Purkinje cell (primary cell): ENCODE results near the gene ZNF311. TPM values are rescaled to one million over a fixed set of nuclear protein-coding genes. Genes with fewer than 3 reads are reported as not detected.

Experiments used
- polyA plus RNA-seq: library from polyadenylated mRNA; unstranded; fragments of >200 nt; fragmentation: Nextera tagmentation; gene quantifications from 2 replicates; pipeline ENCODE4 v1.2.1, GENCODE V29; 2014

ZNF311 gene
- 0.77 and 0.90 TPM in 2 replicates for polyA plus RNA-seq

GRCh38 chr6:29005183-29005885, at the start of gene ZNF311:
Gene ZNF311 (minus strand): TSS chr6:29005315. CDS start chr6:29003954, 1,361 bp downstream.

GRCh38 chr6:29045075-29045474, 40.0 kb upstream of the ZNF311 start, which contains the start of gene OR2W1:
Gene OR2W1 (minus strand): TSS chr6:29045175. CDS start chr6:29045175, 0 bp downstream.

Other genes starting within 250 kb of the ZNF311 start
- gene TRIM27, start 81.3 kb downstream of the ZNF311 start, polyA plus RNA-seq: 11.7 and 12.7 TPM in 2 replicates
- not detected in 2 replicates for gene OR2W1, start 39.9 kb upstream of the ZNF311 start, polyA plus RNA-seq
- not detected in 2 replicates for gene OR2B3, start 82.0 kb upstream of the ZNF311 start, polyA plus RNA-seq
- not detected in 2 replicates for gene OR2J1, start 94.2 kb upstream of the ZNF311 start, polyA plus RNA-seq
- gene OR2J3, start 102.7 kb upstream of the ZNF311 start, polyA plus RNA-seq: not detected in 2 replicates
- gene OR2J2, start 165.6 kb upstream of the ZNF311 start, polyA plus RNA-seq: not detected in 2 replicates